Kidney epithelial cell (primary cell): ENCODE results near the gene KLHL29. TPM values are rescaled to one million over a fixed set of nuclear protein-coding genes. Genes with fewer than 3 reads are reported as not detected.
A peak's percentile ranks its signal among the peaks of the same experiment; 100 is the strongest.

Experiments used
- DNase-seq: peaks from one replicate; pipeline ENCODE4 v3.0.0-alpha.2; 2010; ENCODE audit warnings: low read depth
- H3K27me3 ChIP-seq: 2 replicates; pipeline ENCODE4 v1.6.0; 2011; ENCODE audit warnings: low read length; ENCODE audit not compliant: control insufficient read depth, insufficient read depth
- H3K36me3 ChIP-seq: 2 replicates; pipeline ENCODE4 v1.5.1; 2011; ENCODE audit warnings: low read length; ENCODE audit not compliant: control insufficient read depth, insufficient read depth
- H3K4me3 ChIP-seq: 2 replicates; pipeline ENCODE4 v1.5.1; 2011; ENCODE audit warnings: low read depth, mild to moderate bottlenecking, control low read depth, low read length
- CTCF ChIP-seq: IDR thresholded peaks from 2 replicates; pipeline ENCODE4 v1.5.1; 2011; ENCODE audit warnings: mild to moderate bottlenecking, moderate library complexity, low read length, control low read depth, inconsistent platforms; ENCODE audit not compliant: insufficient read depth, poor library complexity, severe bottlenecking
- total RNA-seq: library from RNA; depleted of rRNA; stranded (reverse); fragments of >200 nt; gene quantifications from 2 replicates; pipeline ENCODE4 v1.2.3, GENCODE V29; 2015

KLHL29 gene
- total RNA-seq, 1 donor from 2014 or later = 12.4 TPM

- DNase-seq = no peak
- H3K27me3 ChIP-seq = no peaks in the 10 kb centered on the region
- peak; percentile 19 for TF ChIP-seq CTCF
- H3K4me3 ChIP-seq = no peak overlapping the region
- H3K36me3 ChIP-seq = no peaks in the 10 kb centered on the region
These were observed 120.4 kb downstream of the KLHL29 start for GRCh38 chr2:23505218-23505983.

- Histone ChIP-seq H3K36me3 (no peaks in the 10 kb centered on the region), H3K27me3 (no peaks in the 10 kb centered on the region), H3K4me3 (no peak overlapping the region)
- no peak for TF ChIP-seq CTCF
- DNase-seq = no peak
These were observed 121.0 kb downstream of the KLHL29 start for GRCh38 chr2:23505984-23506380.

GRCh38 chr2:23506531-23507266, 121.7 kb downstream of the KLHL29 start:
- no peak for TF ChIP-seq CTCF
- Histone ChIP-seq H3K36me3 (no peaks in the 10 kb centered on the region), H3K4me3 (no peak overlapping the region), H3K27me3 (no peaks in the 10 kb centered on the region)
- DNase-seq = no peak

GRCh38 chr2:23507267-23508065, 122.5 kb downstream of the KLHL29 start:
- Histone ChIP-seq H3K36me3 (no peaks in the 10 kb centered on the region), H3K27me3 (no peaks in the 10 kb centered on the region), H3K4me3 (no peak overlapping the region)
- DNase-seq = no peak
- TF ChIP-seq CTCF = no peak

- Histone ChIP-seq H3K4me3 (no peak overlapping the region), H3K36me3 (no peaks in the 10 kb centered on the region), H3K27me3 (no peaks in the 10 kb centered on the region)
- no peak for DNase-seq
- no peak for TF ChIP-seq CTCF
These were observed 123.0 kb downstream of the KLHL29 start for GRCh38 chr2:23508066-23508390.
